Activated CD8-positive, alpha-beta memory T cell treated with anti-CD3 and anti-CD28 coated beads, Interleukin-2, amount 50 U/mL, for 1 hour (primary cell): ENCODE measurements around the gene CHI3L1.

Experiments used
- DNase-seq: peaks from one replicate; pipeline ENCODE4 v3.0.0-alpha.2; 2020; ENCODE audit errors: extremely low read depth

Gene CHI3L1

GRCh38 chr1:203133970-203134725 lies 52.4 kb downstream of the CHI3L1 start:
- DNase-seq: no peak

- DNase-seq: no peak
These were observed 54.8 kb downstream of the CHI3L1 start for GRCh38 chr1:203131548-203132200.

- DNase-seq: no peak
These were observed 56.0 kb downstream of the CHI3L1 start for GRCh38 chr1:203130358-203130985.

GRCh38 chr1:203129501-203130231 lies 56.8 kb downstream of the CHI3L1 start:
- DNase-seq: no peak
